HCT116 (cell line): ENCODE data around the gene ADGRD1. TPM values are rescaled to one million over a fixed set of nuclear protein-coding genes. Genes with fewer than 3 reads are reported as not detected.

ENCODE experiments used
- ATAC-seq: fragments of 200-7000 bp; cut with Tn5 transposase; 2 replicates; pipeline ENCODE4 v1.9.1; 2020; ENCODE audit warnings: mild to moderate bottlenecking, moderate library complexity
- BruUV-seq: library from RNA; stranded (reverse); fragments of 400-500 nt; replicated peaks from 2 replicates; lab custom pipeline; 2021; lab: Mats Ljungman, UMichigan
- CTCF ChIA-PET: fragments of 300-600 bp; sonication (Branson Sonifier 250); formaldehyde crosslinking; loops from one replicate; lab custom pipeline; 2021; ENCODE audit warnings: antibody characterized with exemption; lab: Charles Lee
- POLR2A ChIA-PET: fragments of 300-600, 350-600 bp; sonication (Branson Sonifier 250); formaldehyde crosslinking; loops from one replicate; lab custom pipeline; 2021; ENCODE audit warnings: antibody characterized with exemption; lab: Charles Lee
- RAD21 ChIA-PET, 2 experiments: fragments of 300-600 bp; sonication (Branson Sonifier 250); formaldehyde crosslinking; loops; one replicate each; lab custom pipeline; 2023; ENCODE audit warnings: low total read pairs in 2 of 2; ENCODE audit not compliant: uncharacterized antibody in 2 of 2, unreplicated experiment in 2 of 2, low non-redundant PET in 1 of 2; lab: Charles Lee
- DNase-seq: peaks from one replicate; pipeline ENCODE4 v3.0.0-alpha.2; 2010; ENCODE audit warnings: low read depth, low spot score
- H2AFZ ChIP-seq: fragments of 200-600 bp; shearing (Covaris generic), sonication (generic); 2 replicates; pipeline ENCODE4 v1.6.1; 2017; ENCODE audit warnings: low read depth, mixed run types, mixed read lengths, antibody characterized with exemption, low read length; ENCODE audit not compliant: poor library complexity, severe bottlenecking
- H3K27ac ChIP-seq: 2 replicates; pipeline ENCODE4 v1.5.1; 2012; ENCODE audit warnings: low read depth, low read length
- H3K27me3 ChIP-seq: fragments of 200-600 bp; sonication (generic); 2 replicates; pipeline ENCODE4 v1.6.1; 2016; ENCODE audit warnings: mixed run types, low read length, mixed read lengths; ENCODE audit not compliant: insufficient read depth
- H3K36me3 ChIP-seq, 2 experiments: fragments of 200-500 bp in 1 of 2; fragments of 200-600 bp in 1 of 2; sonication (Bioruptor generic) in 1 of 2; sonication (generic) in 1 of 2; 2 replicates each; pipeline versions ENCODE4 v1.5.1 to v1.6.1; 2014 to 2016; ENCODE audit warnings: low read length in 2 of 2, inconsistent platforms in 1 of 2, mixed read lengths in 1 of 2, mixed run types in 1 of 2; ENCODE audit not compliant: insufficient read depth in 2 of 2, control insufficient read depth in 1 of 2
- H3K4me1 ChIP-seq, 2 experiments: fragments of 200-600 bp in 1 of 2; sonication (generic) in 1 of 2; 2 replicates each; pipeline versions ENCODE4 v1.5.1 to v1.6.1; 2012 to 2017; ENCODE audit warnings: low read length in 2 of 2, inconsistent platforms in 1 of 2, mild to moderate bottlenecking in 1 of 2, mixed read lengths in 1 of 2, mixed run types in 1 of 2, moderate library complexity in 1 of 2; ENCODE audit not compliant: insufficient read depth in 2 of 2, control insufficient read depth in 1 of 2
- H3K4me2 ChIP-seq: fragments of 200-600 bp; sonication (generic); 2 replicates; pipeline ENCODE4 v1.6.1; 2017; ENCODE audit warnings: mixed run types, low read length, mixed read lengths
- H3K4me3 ChIP-seq, 2 experiments: fragments of 200-600 bp in 1 of 2; sonication (generic) in 1 of 2; replicated peaks in 1 of 2; 2 replicates each; pipeline ENCODE4 v1.5.1; 2011 to 2016; ENCODE audit warnings: low read length in 2 of 2, control low read depth in 1 of 2, low read depth in 1 of 2, mild to moderate bottlenecking in 1 of 2, mixed read lengths in 1 of 2, mixed run types in 1 of 2
- H3K79me2 ChIP-seq: fragments of 200-600 bp; sonication (generic); 2 replicates; pipeline ENCODE4 v1.6.1; 2017; ENCODE audit warnings: mild to moderate bottlenecking, mixed run types, low read length, moderate library complexity, mixed read lengths; ENCODE audit not compliant: insufficient read depth
- H3K9ac ChIP-seq: fragments of 200-600 bp; sonication (generic); 2 replicates; pipeline ENCODE4 v1.6.1; 2016; ENCODE audit warnings: low read length, mixed read lengths
- H3K9me2 ChIP-seq: fragments of 200-600 bp; sonication (generic), shearing (Covaris generic); 2 replicates; pipeline ENCODE4 v1.6.1; 2017; ENCODE audit warnings: mixed run types, mild to moderate bottlenecking, moderate library complexity; ENCODE audit not compliant: insufficient read depth
- H3K9me3 ChIP-seq, 2 experiments: fragments of 200-500 bp in 1 of 2; fragments of 200-600 bp in 1 of 2; sonication (Bioruptor generic) in 1 of 2; sonication (generic) in 1 of 2; 2 replicates each; pipeline ENCODE4 v1.6.1; 2014 to 2017; ENCODE audit warnings: low read length in 2 of 2, mixed read lengths in 2 of 2, inconsistent platforms in 1 of 2, low read depth in 1 of 2, mild to moderate bottlenecking in 1 of 2, mixed run types in 1 of 2, moderate library complexity in 1 of 2; ENCODE audit not compliant: control insufficient read depth in 1 of 2, insufficient read depth in 1 of 2
- H4K20me1 ChIP-seq: fragments of 200-600 bp; sonication (generic), shearing (Covaris generic); 2 replicates; pipeline ENCODE4 v1.6.1; 2017; ENCODE audit warnings: mixed run types, mild to moderate bottlenecking, moderate library complexity; ENCODE audit not compliant: insufficient read depth
- EGR1 ChIP-seq: IDR thresholded peaks from 2 replicates; pipeline ENCODE4 v1.6.1; 2012; ENCODE audit warnings: low read depth
- EZH2 ChIP-seq: fragments of 200-600 bp; sonication (generic); IDR thresholded peaks from 2 replicates; pipeline ENCODE4 v1.6.1; 2017; ENCODE audit warnings: antibody characterized with exemption, mixed run types
- EZH2phosphoT487 ChIP-seq: fragments of 200-600 bp; IDR thresholded peaks from 2 replicates; pipeline ENCODE4 v1.6.1; 2018; ENCODE audit warnings: antibody characterized with exemption, borderline replicate concordance
- FOSL1 ChIP-seq: IDR thresholded peaks from 2 replicates; pipeline ENCODE4 v1.6.1; 2012; ENCODE audit warnings: low read depth
- POLR2A ChIP-seq: IDR thresholded peaks from 2 replicates; pipeline ENCODE4 v1.7.0; 2011; ENCODE audit warnings: borderline replicate concordance; ENCODE audit not compliant: insufficient read depth, insufficient read length; ENCODE audit errors: extremely low read depth
- POLR2AphosphoS5 ChIP-seq: IDR thresholded peaks from 2 replicates; pipeline ENCODE4 v1.6.1; 2011; ENCODE audit warnings: mild to moderate bottlenecking, low read depth, low read length, moderate library complexity
- RAD21 ChIP-seq: IDR thresholded peaks from 2 replicates; pipeline ENCODE4 v1.6.1; 2012; ENCODE audit warnings: low read depth, mild to moderate bottlenecking
- SIN3A ChIP-seq: IDR thresholded peaks from 2 replicates; pipeline ENCODE4 v1.6.1; 2012; ENCODE audit warnings: low read depth
- TCF7L2 ChIP-seq: IDR thresholded peaks from 2 replicates; pipeline ENCODE4 v1.7.0; 2011; ENCODE audit warnings: borderline replicate concordance, inconsistent platforms; ENCODE audit not compliant: insufficient read depth, insufficient read length; ENCODE audit errors: extremely low read depth
- YY1 ChIP-seq: IDR thresholded peaks from 2 replicates; pipeline ENCODE4 v1.6.1; 2011; ENCODE audit warnings: low read length, low read depth, moderate library complexity, mild to moderate bottlenecking; ENCODE audit not compliant: insufficient replicate concordance; ENCODE audit errors: extremely low read depth
- ZFX ChIP-seq: fragments of 450-650 bp; IDR thresholded peaks from 2 replicates; pipeline ENCODE4 v1.6.1; 2017
- ZNF274 ChIP-seq: fragments of 200-500 bp; sonication (Bioruptor generic); IDR thresholded peaks from 2 replicates; pipeline ENCODE4 v1.6.1; 2014; ENCODE audit warnings: mild to moderate bottlenecking, low read depth, low read length, inconsistent platforms
- intact Hi-C: fragments of 100-400 bp; cut with micrococcal nuclease; formaldehyde crosslinking; loops from 2 replicates; pipeline ENCODE4 v1.10.0; 2022
- total RNA-seq: library from RNA; stranded (reverse); gene quantifications from one replicate; pipeline ENCODE4 v1.2.1, GENCODE V29; 2021; ENCODE audit not compliant: unreplicated experiment
- TF ChIP-seq, protein P1 (sequence below), 3 experiments: fragments of 200-600 bp in 1 of 3; sonication (generic) in 1 of 3; IDR thresholded peaks in 2 of 3; conservative IDR thresholded peaks in 1 of 3; 2 replicates each; pipeline ENCODE4 v1.5.1; 2012 to 2017; ENCODE audit warnings: low read depth in 2 of 3, low read length in 2 of 3, antibody characterized with exemption in 1 of 3, borderline replicate concordance in 1 of 3, control low read depth in 1 of 3, mild to moderate bottlenecking in 1 of 3, mixed read lengths in 1 of 3, mixed run types in 1 of 3, moderate library complexity in 1 of 3; ENCODE audit not compliant: insufficient read depth in 1 of 3
- TF ChIP-seq, protein P2 (sequence below): IDR thresholded peaks from 2 replicates; pipeline ENCODE4 v1.6.1; 2012
- TF ChIP-seq, protein P3 (sequence below): IDR thresholded peaks from 2 replicates; pipeline ENCODE4 v1.6.1; 2012
- TF ChIP-seq, protein P4 (sequence below): IDR thresholded peaks from 2 replicates; pipeline ENCODE4 v1.6.1; 2011; ENCODE audit warnings: mild to moderate bottlenecking, low read length, moderate library complexity; ENCODE audit not compliant: insufficient replicate concordance; ENCODE audit errors: extremely low read depth

Gene ADGRD1
- total RNA-seq, 1 experiment from 2014 or later = 0.44 TPM

DNA sequence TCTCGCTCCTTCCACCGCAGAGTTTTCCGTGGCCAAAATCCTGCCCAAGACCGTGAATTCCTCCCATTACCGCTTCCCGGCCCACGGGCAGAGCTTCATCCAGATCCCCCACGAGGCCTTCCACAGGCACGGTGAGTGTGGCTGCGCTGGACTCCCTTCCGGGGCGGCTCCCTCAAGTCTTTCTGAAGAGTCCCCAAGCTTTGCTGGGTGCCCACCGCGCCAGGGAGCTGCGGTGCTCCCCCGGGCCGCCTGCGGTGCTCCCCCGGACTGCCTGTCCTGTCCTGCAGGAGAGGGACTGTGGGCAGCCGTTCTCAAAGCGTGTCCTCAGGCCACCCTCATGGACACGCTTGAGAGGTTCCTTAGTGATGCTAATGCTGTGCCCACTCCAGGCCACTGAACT lies 50.5 kb downstream of the ADGRD1 start:
- RAD21 ChIA-PET = no interaction called here
- Histone ChIP-seq H3K27ac (no peak overlapping the region), H3K9me3 (no peaks in the 10 kb centered on the region; a peak in 1 of 4 replicates), H3K9me2 (no peaks in the 10 kb centered on the region), H2AFZ (no peak overlapping the region), H3K9ac (no peak overlapping the region), H4K20me1 (no peaks in the 10 kb centered on the region), H3K36me3 (no peaks in the 10 kb centered on the region), H3K27me3 (peaks cover 6% of the 10 kb centered on the region), H3K4me1 (no peaks in the 10 kb centered on the region), H3K79me2 (no peaks in the 10 kb centered on the region), H3K4me3 (no peak overlapping the region), H3K4me2 (no peak overlapping the region)
- no peak for TF ChIP-seq TCF7L2
- no peak for TF ChIP-seq SIN3A
- TF ChIP-seq, protein P1, sequence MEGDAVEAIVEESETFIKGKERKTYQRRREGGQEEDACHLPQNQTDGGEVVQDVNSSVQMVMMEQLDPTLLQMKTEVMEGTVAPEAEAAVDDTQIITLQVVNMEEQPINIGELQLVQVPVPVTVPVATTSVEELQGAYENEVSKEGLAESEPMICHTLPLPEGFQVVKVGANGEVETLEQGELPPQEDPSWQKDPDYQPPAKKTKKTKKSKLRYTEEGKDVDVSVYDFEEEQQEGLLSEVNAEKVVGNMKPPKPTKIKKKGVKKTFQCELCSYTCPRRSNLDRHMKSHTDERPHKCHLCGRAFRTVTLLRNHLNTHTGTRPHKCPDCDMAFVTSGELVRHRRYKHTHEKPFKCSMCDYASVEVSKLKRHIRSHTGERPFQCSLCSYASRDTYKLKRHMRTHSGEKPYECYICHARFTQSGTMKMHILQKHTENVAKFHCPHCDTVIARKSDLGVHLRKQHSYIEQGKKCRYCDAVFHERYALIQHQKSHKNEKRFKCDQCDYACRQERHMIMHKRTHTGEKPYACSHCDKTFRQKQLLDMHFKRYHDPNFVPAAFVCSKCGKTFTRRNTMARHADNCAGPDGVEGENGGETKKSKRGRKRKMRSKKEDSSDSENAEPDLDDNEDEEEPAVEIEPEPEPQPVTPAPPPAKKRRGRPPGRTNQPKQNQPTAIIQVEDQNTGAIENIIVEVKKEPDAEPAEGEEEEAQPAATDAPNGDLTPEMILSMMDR (IDR thresholded peaks at IDR 0.05 in 2 of 3, conservative IDR thresholded peaks at IDR 0.05 in 1 of 3; ENCODE audit: borderline replicate concordance in 1 of 3, insufficient read depth in 1 of 3, low read depth in 2 of 3, low read length in 2 of 3) = no peak
- TF ChIP-seq, protein P2, sequence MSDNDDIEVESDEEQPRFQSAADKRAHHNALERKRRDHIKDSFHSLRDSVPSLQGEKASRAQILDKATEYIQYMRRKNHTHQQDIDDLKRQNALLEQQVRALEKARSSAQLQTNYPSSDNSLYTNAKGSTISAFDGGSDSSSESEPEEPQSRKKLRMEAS = no peak
- no peak for TF ChIP-seq RAD21
- no peak for TF ChIP-seq EGR1
- no peak for TF ChIP-seq ZNF274
- no peak for TF ChIP-seq EZH2
- TF ChIP-seq, protein P3, sequence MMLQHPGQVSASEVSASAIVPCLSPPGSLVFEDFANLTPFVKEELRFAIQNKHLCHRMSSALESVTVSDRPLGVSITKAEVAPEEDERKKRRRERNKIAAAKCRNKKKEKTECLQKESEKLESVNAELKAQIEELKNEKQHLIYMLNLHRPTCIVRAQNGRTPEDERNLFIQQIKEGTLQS = no peak
- no peak for TF ChIP-seq FOSL1
- TF ChIP-seq, protein P4, sequence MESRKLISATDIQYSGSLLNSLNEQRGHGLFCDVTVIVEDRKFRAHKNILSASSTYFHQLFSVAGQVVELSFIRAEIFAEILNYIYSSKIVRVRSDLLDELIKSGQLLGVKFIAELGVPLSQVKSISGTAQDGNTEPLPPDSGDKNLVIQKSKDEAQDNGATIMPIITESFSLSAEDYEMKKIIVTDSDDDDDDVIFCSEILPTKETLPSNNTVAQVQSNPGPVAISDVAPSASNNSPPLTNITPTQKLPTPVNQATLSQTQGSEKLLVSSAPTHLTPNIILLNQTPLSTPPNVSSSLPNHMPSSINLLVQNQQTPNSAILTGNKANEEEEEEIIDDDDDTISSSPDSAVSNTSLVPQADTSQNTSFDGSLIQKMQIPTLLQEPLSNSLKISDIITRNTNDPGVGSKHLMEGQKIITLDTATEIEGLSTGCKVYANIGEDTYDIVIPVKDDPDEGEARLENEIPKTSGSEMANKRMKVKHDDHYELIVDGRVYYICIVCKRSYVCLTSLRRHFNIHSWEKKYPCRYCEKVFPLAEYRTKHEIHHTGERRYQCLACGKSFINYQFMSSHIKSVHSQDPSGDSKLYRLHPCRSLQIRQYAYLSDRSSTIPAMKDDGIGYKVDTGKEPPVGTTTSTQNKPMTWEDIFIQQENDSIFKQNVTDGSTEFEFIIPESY = no peak
- no peak for TF ChIP-seq POLR2A
- no peak for TF ChIP-seq YY1
- TF ChIP-seq ZFX = no peak
- no peak for TF ChIP-seq POLR2AphosphoS5
- TF ChIP-seq EZH2phosphoT487 = no peak
- POLR2A ChIA-PET = no interaction called here
- no TSS peak for BruUV-seq
- DNase-seq (no peak), ATAC-seq (no peak)
- intact Hi-C loops = no loop called here
- CTCF ChIA-PET = no interaction called here
